Kidney (tissue), 14 donors: ENCODE data around the gene SPATA2. TPM values are rescaled to one million over a fixed set of nuclear protein-coding genes. Genes with fewer than 3 reads are reported as not detected.

Experiments
- DNase-seq, 5 donors: peaks; one replicate each; pipeline ENCODE4 v3.0.0-alpha.2; 2013 to 2020
- FAIRE-seq: peaks from 2 replicates; lab custom pipeline; 2012; peaks lifted over from hg19 to GRCh38; lab: Jason Lieb, UNC
- H3K27ac ChIP-seq, 2 donors: one replicate each; pipeline ENCODE4 v1.7.0; 2013; ENCODE audit warnings: low read depth in 2 of 2, low read length in 2 of 2, inconsistent platforms in 1 of 2
- H3K27me3 ChIP-seq: one replicate; pipeline ENCODE4 v1.7.1; 2013; ENCODE audit warnings: low read length, inconsistent platforms; ENCODE audit not compliant: control insufficient read depth, insufficient read depth
- H3K36me3 ChIP-seq, 3 donors: one replicate each; pipeline versions ENCODE4 v1.7.0 to v1.7.1; 2013; ENCODE audit warnings: low read length in 3 of 3, control low read depth in 1 of 3, inconsistent platforms in 1 of 3; ENCODE audit not compliant: insufficient read depth in 3 of 3, control insufficient read depth in 2 of 3
- H3K4me1 ChIP-seq, 3 donors: one replicate each; pipeline versions ENCODE4 v1.7.0 to v1.7.1; 2013; ENCODE audit warnings: low read length in 3 of 3, inconsistent platforms in 1 of 3, low read depth in 1 of 3; ENCODE audit not compliant: control insufficient read depth in 2 of 3, insufficient read depth in 2 of 3
- H3K4me3 ChIP-seq, 3 donors: one replicate each; pipeline versions ENCODE4 v1.7.0 to v1.8.1; 2013; ENCODE audit warnings: low read length in 3 of 3, control low read depth in 1 of 3, inconsistent platforms in 1 of 3
- H3K9ac ChIP-seq, 3 donors: one replicate each; pipeline versions ENCODE4 v1.7.0 to v1.7.1; 2013; ENCODE audit warnings: low read length in 3 of 3, control low read depth in 1 of 3, inconsistent platforms in 1 of 3
- H3K9me3 ChIP-seq, 3 donors: one replicate each; pipeline versions ENCODE4 v1.7.0 to v1.7.1; 2013; ENCODE audit warnings: low read length in 3 of 3, control low read depth in 1 of 3, inconsistent platforms in 1 of 3; ENCODE audit not compliant: control insufficient read depth in 2 of 3, insufficient read depth in 1 of 3
- CTCF ChIP-seq: IDR thresholded peaks from 3 replicates; pipeline ENCODE4 v1.5.1; 2012; ENCODE audit warnings: mild to moderate bottlenecking, moderate library complexity, borderline replicate concordance; ENCODE audit not compliant: insufficient read depth; ENCODE audit errors: extremely low read depth
- intact Hi-C: fragments of 100-400 bp; cut with DNase I; formaldehyde crosslinking; loops from one replicate; pipeline ENCODE4 v1.11.1; 2022
- polyA plus RNA-seq: library from polyadenylated mRNA; stranded (reverse); fragments of 350-450 nt; fragmentation: Illumina TruSeq; extraction: RNeasy Lipid Tissue Mini Kit (QIAGEN cat#74804); gene quantifications from one replicate; pipeline ENCODE4 v1.2.3, GENCODE V29; 2014; ENCODE audit warnings: low read depth, low replicate concordance; ENCODE audit not compliant: insufficient read depth
- total RNA-seq: library from RNA; stranded (reverse); fragmentation: NEBNext Ultra II Directional; extraction: Animal tissue kit (Norgen Biotek cat#: 25700); gene quantifications from one replicate; pipeline ENCODE4 v1.2.1, GENCODE V29; 2021
- donor health status: control.
- donor health status: control.
- donor health status: control.
- donor health status: control.
- donor health status: control.
- donor health status: DM: yes; HTN: yes; CAD: no.
- donor health status: Normal renal cell carcinoma (clear cell type).

The SPATA2 gene
- total and polyA plus RNA-seq, 2 donors from 2014 or later: 5.8 to 9.0 TPM

- Histone ChIP-seq H3K4me3 (peak overlapping the region; percentile 60 to 98 (median 69)), H3K4me1 (peaks cover 0 to 24% (median 7%) of the 10 kb centered on the region in 3 donors), H3K27me3 (no peaks in the 10 kb centered on the region), H3K9ac (peak overlapping the region; percentile 13 to 47 (median 46)), H3K9me3 (no peaks in the 10 kb centered on the region), H3K36me3 (peaks cover 0 to 3% (median 0%) of the 10 kb centered on the region in 3 donors), H3K27ac (peak overlapping the region; percentile 51 to 78)
- intact Hi-C loops: no loop called here
- FAIRE-seq (no peak), DNase-seq (peak in 1 of 5 donors; percentile 85)
- TF ChIP-seq CTCF: no peak
These were observed 20.4 kb upstream of the SPATA2 start for GRCh38 chr20:49935746-49936152.

- Histone ChIP-seq H3K27me3 (no peaks in the 10 kb centered on the region), H3K9ac (no peak overlapping the region), H3K27ac (no peak overlapping the region), H3K4me1 (no peaks in the 10 kb centered on the region), H3K36me3 (no peaks in the 10 kb centered on the region), H3K9me3 (no peaks in the 10 kb centered on the region), H3K4me3 (no peak overlapping the region)
- intact Hi-C loops: no loop called here
- FAIRE-seq (no peak), DNase-seq (no peak)
- no peak for TF ChIP-seq CTCF
These were observed 13.8 kb upstream of the SPATA2 start for GRCh38 chr20:49929142-49929494.

- no peak overlapping the region for H3K9ac ChIP-seq
- H3K27me3 ChIP-seq: no peaks in the 10 kb centered on the region
- H3K4me3 ChIP-seq: no peak overlapping the region
- H3K27ac ChIP-seq: no peak overlapping the region
- no peak for FAIRE-seq
- DNase-seq: peak; percentile 83 to 92 (median 87)
- H3K36me3 ChIP-seq: no peaks in the 10 kb centered on the region
- no peaks in the 10 kb centered on the region for H3K4me1 ChIP-seq
- intact Hi-C loops: no loop called here
- TF ChIP-seq CTCF: peak; percentile 87
- H3K9me3 ChIP-seq: no peaks in the 10 kb centered on the region
These were observed 13.2 kb upstream of the SPATA2 start for GRCh38 chr20:49928411-49929141.
